ENCODE results near the gene CBLL2.
"Not testable (repeated sequence)": the region's sequence is repeated elsewhere in the genome, so short reads cannot be mapped to it uniquely, and the experiment has no call there.

Gene CBLL2, protein sequence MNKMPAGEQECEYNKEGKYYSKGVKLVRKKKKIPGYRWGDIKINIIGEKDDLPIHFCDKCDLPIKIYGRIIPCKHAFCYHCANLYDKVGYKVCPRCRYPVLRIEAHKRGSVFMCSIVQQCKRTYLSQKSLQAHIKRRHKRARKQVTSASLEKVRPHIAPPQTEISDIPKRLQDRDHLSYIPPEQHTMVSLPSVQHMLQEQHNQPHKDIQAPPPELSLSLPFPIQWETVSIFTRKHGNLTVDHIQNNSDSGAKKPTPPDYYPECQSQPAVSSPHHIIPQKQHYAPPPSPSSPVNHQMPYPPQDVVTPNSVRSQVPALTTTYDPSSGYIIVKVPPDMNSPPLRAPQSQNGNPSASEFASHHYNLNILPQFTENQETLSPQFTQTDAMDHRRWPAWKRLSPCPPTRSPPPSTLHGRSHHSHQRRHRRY

DNA sequence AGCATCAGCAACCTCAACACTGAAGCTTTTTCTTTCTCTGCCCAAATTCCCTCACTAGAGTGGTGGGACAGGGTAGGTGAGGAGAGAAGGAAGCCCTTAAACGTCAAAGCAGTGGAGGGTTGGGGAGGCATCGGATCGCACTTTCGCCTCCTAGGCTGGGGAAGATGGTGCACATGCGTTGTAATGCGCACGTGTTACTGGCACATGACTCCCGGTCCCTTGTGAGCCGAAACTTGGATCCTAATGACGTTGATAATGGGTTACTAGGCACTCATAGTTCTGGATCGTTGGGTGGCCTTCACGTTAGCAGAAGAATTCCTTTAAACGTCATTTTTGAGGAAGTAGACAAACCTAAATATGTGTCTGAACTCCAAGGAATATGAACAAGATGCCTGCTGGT lies at the start of gene CBLL2:
TSS of gene CBLL2 (plus strand) at position 301 of the 400 bp plus-strand sequence. CDS start at position 380, 79 bp downstream.
- no peak for DNase-seq (ENCODE audit: low read depth)

DNA sequence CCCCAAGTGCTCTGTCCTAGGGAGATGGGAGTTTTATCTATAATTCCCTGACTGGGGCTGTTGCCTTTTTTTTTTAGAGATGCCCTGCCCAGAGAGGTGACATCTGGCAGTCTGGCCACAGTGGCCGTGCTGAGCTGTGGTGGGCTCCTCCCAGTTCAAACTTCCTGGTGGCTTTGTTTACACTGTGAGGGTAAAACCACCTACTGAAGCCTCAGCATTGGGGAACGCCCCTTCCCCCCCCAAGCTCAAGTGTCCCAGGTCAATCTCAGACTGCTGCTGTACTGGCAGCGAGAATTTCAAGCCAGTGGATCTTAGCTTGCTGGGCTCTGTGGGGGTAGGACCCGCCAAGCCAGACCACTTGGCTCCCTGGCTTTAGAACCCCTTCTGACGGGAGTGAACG lies 38.3 kb upstream of the CBLL2 start:
- no peak for DNase-seq (ENCODE audit: low read depth)

DNA sequence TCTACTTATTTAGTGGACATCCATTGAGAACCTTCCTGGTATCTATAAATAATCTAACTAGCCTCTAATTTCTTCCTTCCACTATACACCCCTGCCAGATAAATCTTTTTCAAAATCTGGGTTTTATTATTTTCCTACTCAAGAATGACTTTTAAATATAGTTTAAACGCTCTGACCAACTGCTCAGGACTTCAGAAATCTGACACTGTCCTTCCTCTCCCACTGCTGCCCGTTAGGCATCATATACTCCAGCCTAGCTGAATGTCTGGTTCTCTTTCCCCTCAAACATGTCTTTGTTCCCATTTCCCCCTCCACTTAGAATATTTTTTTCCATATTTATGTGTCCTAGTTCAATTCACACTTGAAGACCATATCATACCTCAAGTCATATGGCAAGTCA lies 35.2 kb upstream of the CBLL2 start:
- DNase-seq (ENCODE audit: low read depth), result no peak

DNA sequence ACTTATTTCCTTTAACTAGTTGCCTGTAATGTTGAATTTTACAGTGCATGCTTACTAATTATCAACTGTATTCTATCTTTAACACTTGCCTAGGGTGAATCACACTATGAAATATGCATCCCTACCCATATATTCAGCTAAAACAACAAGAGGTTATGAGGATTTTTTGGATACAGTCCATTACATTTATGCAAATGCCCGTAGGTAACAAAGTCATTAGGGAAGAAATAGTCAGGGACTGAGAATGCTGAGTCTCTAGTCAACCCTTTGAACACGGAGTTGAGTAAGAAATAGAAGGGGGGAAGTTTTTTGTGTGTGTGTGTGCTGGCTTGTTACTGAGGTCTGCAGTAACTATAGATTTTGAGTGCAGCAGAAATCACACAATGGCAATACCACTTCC lies 26.1 kb upstream of the CBLL2 start:
- DNase-seq (ENCODE audit: low read depth), result no peak

DNA sequence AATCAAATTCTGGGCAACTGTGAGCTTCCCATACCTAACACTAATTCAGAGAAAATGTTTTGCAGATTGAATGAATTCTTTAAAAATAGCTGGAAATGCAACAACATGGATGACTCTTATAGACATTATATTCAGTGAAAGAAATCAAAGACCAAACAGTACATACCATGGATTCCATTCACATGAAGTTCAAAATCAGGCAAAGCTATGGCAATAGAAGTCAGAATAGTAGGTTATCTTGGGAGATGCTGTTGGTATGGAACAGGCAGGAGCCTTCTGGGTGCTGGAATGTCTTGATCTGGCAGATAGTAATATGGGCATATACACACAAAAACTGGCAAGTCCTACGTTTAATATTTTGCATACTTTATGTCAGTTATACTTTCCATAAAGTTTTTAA lies 25.5 kb upstream of the CBLL2 start:
- no peak for DNase-seq (ENCODE audit: low read depth)

DNA sequence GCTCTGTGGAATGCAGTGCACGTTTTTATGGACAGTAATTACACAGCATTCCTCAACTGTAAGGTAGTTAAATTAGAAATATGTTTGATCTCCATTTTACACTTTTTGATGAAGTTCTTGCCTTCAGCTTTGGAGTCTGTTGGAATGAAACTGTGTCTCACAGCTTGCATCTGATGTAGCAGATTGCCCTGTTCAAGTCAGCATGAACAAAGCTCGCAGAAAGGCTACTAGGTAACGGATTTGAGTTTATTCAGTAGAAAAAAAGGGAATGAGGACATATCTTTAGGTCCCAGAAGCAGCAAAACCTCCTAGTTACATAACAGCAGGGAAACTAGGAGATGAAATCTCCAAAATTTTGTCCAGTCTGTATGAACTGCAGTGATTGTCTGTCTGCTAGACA lies 24.3 kb upstream of the CBLL2 start:
- DNase-seq (ENCODE audit: low read depth), result no peak

DNA sequence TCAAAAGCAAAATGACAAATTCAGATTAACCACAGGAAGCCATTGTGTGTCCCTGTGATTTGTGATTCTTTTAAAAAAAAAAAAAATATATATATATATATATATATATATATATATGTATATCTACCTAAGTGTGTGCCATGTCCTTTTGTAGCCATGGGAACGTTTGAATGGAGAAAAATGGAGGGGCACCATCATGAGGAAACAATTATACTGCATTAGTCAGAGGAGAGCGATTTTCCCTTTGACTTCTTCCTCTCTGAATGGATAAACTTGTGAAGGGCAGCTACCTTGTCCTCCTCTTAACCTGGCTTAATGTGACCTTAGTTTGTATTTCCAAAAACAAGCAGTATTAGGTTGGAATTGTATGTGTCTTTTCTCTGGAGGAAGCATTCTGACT lies 23.3 kb upstream of the CBLL2 start:
- DNase-seq (ENCODE audit: low read depth), result no peak

DNA sequence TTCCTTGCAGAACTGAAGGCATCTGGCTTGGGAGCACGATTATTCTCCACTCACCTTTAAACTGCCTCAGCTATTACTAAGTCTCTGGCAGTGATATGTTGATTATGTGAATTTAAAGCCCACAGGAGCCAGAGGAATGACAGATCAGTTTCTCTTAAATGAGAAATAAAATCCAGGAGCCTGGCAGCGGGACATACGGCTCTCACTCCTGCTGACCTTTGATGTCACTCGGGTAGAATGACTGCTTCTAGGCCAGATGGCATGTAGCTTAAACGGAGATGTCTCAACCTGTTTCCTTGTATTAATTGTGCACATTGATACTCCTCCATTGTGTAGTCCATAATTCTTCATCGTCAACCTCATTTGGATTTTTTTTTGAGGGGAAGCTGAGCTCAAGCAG lies 4.0 kb upstream of the CBLL2 start:
- DNase-seq (ENCODE audit: low read depth), result no peak

DNA sequence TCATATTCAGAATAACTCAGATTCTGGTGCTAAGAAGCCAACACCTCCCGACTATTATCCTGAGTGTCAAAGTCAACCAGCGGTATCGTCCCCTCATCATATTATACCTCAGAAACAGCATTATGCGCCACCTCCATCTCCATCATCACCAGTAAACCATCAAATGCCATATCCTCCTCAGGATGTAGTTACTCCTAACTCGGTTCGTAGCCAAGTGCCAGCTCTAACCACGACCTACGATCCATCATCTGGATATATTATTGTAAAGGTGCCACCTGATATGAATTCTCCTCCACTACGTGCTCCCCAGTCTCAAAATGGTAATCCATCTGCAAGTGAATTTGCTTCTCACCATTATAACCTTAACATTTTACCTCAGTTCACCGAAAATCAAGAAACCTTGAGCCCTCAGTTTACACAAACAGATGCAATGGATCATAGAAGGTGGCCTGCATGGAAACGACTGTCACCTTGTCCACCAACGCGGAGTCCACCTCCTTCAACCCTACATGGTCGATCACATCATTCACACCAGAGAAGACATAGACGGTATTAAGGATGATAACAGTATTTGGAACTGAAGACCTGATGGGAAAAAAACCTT lies 1.1 kb downstream of the CBLL2 start:
- DNase-seq (ENCODE audit: low read depth), result no peak

DNA sequence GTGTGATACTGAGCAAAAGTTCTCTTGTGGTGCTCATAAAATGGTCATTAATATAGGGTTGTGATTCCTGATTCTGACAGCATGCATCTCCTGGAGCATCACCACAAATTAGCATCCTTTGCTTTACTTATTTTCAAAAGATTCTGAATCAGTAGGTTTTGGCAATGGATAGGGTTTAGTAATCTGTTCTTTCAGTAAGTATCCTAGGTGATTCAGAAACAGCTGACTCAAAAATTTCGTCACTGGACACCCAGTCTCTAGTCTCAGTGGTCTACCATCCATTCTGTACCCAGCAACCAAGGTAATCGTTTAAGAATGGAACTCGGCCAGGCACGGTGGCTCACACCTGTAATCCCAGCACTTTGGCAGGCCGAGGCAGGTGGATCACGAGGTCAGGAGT lies 4.1 kb downstream of the CBLL2 start:
- no peak for DNase-seq (ENCODE audit: low read depth)

DNA sequence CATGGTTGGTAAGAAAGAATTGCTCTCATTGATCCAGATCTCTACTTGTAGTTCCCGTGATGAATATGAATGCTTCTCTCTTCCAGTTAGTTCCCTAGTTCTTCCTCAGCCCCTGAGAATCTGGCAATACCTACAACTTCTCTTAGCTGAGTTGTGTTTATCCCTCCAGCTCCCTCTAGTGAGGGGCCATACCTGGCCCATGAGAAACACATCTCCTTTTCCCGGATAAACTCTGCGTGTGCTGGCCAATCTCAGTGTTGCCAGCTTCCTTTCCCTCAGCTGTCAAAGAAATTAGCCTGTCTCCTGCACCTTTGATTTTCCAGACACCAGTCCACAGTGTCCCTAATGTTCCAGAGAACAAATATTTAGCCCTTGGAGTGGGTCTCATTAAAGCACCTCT lies 5.7 kb downstream of the CBLL2 start:
- DNase-seq (ENCODE audit: low read depth), result no peak

DNA sequence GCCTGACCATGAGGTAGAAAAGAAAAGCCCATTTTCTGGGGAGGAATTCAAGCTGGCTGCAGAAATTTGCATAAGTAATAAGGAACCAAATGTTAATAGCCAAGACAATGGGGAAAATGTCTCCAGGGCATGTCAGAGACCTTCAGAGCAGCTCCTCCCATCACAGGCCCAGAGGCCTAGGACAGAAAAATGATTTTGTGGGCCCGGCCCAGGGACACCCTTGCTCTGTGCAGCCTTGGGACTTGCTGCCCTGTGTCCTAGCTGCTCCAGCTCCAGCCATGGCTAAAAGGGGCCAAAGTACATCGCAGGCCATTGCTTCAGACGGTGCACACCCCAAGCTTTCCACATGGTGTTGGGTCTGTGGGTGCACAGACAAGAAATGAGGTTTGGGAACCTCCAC lies 16.5 kb downstream of the CBLL2 start:
- not testable (repeated sequence) for DNase-seq (ENCODE audit: low read depth)

DNA sequence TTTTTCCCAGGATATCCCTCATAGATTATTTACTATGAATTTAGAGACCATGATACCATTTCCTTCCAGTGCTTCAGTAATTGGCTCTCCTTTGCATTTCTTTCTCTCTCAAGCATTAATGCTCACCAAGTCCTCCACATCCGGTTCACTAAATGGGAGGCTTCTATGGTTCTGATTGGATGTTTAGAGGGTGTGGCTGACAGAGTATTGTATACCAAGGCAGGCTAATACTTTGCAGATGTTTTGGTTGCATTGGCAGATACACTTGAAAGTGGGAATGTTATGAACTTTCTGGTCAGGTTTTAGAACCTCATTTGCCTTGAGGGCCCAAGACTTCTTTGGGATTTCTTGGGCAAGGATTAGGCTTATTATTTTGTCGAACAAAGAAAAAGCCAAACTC lies 24.2 kb downstream of the CBLL2 start:
- no peak for DNase-seq (ENCODE audit: low read depth)

DNA sequence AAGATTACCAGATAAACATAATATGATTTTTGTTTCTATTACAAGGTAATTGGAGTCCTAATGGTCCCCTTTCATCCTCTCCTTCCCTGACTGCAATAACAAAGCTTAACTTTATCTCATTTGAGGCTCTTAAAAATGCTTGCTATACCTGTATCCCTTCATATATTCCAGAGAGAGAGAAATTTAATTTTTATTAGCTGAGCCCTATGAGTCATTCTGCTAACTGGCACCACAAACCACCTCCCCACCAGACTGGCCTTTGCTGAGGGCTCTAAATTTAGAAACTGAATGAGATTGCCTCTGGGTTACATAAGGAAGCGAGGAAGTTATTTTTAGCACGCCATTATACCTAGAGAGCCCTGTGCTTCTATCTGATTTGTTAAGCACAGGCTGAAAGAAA lies 27.4 kb downstream of the CBLL2 start:
- DNase-seq (ENCODE audit: low read depth), result no peak

DNA sequence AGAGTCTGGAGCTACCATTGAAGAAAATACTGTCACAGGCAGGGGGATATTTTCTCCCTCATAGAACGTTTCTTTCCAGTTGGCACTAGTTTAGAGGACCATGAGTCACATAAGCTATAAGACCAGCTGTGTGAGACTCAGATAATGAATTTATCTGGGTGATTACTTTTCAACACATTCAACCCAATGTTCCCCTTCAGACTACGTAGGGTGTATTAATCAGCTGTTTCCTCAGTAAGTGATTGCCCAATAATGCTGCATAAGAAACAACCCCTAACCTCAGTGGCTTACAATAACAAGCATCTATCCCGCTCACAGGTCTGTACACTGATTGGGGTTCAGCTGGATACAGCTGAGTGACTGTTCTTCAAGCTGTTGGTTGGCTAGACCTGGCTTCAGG lies 38.1 kb downstream of the CBLL2 start:
- no peak for DNase-seq (ENCODE audit: low read depth)

DNA sequence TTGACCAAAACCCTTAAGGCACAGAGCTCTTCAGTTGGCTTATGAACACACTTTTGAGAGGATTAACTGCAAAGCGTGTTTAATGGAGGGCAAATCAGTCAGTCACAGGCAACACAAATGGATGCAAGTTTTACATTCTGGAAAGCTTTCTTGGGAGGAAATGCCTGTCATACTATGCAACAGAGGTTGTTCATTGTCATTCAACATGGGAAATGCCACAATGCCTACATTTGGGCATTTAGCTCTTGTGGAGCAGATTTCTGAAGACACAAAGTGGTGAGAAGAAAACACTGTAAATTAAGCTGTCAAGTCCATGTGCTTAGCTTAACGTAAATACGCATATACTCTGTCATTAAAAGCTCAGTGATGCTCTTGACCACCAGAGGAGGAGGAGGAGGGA lies 41.1 kb downstream of the CBLL2 start:
- no peak for DNase-seq (ENCODE audit: low read depth)

DNA sequence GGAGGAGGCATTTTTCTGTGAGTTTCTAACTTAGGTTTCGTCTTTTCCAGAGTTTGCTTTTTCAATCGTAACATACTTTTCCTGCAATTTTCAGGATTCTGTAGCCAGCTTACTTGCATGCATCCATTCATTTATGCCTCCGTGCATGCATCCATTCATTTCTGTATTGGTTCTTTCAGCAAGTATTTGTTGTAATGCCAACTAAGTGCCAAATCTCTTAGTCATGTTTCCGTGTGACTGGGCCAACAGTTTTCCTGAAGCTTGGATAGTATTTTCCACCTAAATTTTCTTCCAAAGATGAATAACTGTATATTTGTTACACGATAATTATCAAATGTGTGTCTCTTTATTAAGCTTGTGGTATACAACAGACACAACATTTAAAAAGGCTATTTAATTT lies 41.5 kb downstream of the CBLL2 start:
- no peak for DNase-seq (ENCODE audit: low read depth)

DNA sequence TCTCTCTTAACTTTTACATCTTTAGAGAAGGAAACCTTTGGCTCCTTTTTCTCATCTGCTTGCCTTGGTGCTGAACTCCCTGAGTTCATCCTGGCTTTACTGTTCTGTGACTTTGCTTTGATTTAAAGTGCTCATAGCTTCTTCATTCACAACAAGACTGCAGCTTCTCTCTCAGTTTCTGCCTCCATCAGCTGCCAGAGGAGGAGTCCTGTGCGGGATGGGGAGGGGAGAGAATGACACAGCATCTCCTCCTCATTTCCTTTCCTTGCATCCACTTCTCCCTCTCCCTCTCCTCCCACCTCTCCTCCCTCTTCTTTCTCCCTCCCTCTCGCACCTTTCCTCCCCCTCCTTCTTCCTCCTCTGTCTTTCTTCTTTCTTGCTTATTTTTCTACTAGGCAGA lies 42.0 kb downstream of the CBLL2 start:
- no peak for DNase-seq (ENCODE audit: low read depth)

DNA sequence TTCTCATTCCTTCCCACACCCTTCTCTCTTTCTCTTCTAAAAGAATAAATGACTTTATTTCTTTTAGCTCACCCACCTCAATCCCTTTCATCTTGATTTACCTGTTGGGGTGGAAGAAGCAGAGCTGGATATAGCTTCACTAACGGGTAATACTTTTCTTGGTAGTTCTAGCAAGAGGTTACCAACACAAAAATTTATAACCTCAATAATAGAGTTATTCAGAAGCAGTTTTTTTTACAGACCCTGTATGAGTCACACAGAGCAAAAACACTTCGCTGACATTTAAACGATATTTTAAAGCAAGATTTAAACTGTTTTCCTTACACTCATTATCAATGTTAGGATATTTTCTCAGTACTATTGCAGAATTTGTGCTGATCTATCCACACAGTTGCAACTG lies 42.4 kb downstream of the CBLL2 start:
- DNase-seq (ENCODE audit: low read depth), result no peak

DNA sequence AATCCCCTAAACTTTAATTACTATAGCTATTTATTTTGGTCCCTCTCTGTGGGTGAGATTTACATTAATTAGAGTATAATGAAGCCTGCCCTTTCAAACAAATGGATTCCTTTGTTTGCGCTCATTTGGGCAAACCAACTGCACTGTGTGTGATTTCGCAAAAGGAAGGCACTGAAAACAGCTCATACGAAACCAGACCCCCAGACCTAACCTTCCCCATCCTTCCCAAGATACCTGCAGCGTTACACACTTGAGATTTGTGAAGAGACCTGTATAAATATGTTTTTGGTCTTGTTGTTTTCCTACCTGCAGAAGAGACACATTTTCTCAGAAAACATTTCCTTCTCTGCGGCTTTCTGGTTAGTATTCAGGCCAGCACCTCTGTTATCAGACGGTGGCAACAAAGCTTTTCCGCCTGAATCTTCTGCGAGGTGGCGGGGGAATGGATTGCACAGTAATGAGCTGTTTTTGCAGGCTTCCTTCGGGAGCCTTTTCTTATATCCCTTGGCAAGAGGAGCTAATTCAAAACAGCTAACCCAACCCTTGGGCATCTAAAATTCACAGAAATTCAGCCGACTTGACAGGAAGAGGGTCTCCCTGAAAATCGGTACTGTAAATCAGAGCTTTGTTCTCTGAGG lies 47.6 kb downstream of the CBLL2 start:
- DNase-seq (ENCODE audit: low read depth), result no peak

DNA sequence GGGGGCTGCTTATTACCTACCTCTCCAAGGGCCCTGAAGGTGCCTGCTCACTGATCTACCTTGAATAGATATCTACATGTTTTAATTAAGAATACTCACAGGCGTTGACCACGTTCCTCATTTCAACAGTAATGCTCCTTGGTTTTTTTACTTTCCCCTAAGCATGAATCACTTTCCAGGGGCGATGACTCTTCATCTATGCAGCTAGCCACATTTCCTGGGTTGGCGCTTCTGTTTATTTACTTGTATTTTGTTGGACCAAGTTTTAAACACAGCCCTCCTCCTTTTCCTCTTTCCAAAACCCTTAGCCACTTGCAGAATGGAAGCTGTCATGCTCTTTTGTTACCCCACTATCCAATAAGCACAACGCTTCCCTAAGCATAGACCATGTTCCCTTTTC lies 50.8 kb downstream of the CBLL2 start:
- DNase-seq (ENCODE audit: low read depth), result no peak
